GM06990 (cell line): Measurements from ENCODE around the gene MUC5AC.

Source experiments
- DNase-seq: peaks from one replicate; pipeline ENCODE4 v3.0.0-alpha.2; 2011; ENCODE audit not compliant: insufficient read length; ENCODE audit errors: extremely low read depth
- H3K27me3 ChIP-seq: replicated peaks from 2 replicates; pipeline ENCODE4 v1.6.0; 2011; ENCODE audit warnings: low read length; ENCODE audit not compliant: control insufficient read depth, insufficient read depth
- H3K36me3 ChIP-seq: 2 replicates; pipeline ENCODE4 v1.5.1; 2011; ENCODE audit warnings: low read length; ENCODE audit not compliant: control insufficient read depth, insufficient read depth
- H3K4me3 ChIP-seq: replicated peaks from 2 replicates; pipeline ENCODE4 v1.5.1; 2011; ENCODE audit warnings: low read depth, mild to moderate bottlenecking, control low read depth, low read length
- TF ChIP-seq, protein P1 (sequence below): IDR thresholded peaks from 2 replicates; pipeline ENCODE4 v1.5.1; 2011; ENCODE audit warnings: low read length, control low read depth, mild to moderate bottlenecking, inconsistent platforms; ENCODE audit not compliant: insufficient read depth, poor library complexity, severe bottlenecking

The MUC5AC gene, protein sequence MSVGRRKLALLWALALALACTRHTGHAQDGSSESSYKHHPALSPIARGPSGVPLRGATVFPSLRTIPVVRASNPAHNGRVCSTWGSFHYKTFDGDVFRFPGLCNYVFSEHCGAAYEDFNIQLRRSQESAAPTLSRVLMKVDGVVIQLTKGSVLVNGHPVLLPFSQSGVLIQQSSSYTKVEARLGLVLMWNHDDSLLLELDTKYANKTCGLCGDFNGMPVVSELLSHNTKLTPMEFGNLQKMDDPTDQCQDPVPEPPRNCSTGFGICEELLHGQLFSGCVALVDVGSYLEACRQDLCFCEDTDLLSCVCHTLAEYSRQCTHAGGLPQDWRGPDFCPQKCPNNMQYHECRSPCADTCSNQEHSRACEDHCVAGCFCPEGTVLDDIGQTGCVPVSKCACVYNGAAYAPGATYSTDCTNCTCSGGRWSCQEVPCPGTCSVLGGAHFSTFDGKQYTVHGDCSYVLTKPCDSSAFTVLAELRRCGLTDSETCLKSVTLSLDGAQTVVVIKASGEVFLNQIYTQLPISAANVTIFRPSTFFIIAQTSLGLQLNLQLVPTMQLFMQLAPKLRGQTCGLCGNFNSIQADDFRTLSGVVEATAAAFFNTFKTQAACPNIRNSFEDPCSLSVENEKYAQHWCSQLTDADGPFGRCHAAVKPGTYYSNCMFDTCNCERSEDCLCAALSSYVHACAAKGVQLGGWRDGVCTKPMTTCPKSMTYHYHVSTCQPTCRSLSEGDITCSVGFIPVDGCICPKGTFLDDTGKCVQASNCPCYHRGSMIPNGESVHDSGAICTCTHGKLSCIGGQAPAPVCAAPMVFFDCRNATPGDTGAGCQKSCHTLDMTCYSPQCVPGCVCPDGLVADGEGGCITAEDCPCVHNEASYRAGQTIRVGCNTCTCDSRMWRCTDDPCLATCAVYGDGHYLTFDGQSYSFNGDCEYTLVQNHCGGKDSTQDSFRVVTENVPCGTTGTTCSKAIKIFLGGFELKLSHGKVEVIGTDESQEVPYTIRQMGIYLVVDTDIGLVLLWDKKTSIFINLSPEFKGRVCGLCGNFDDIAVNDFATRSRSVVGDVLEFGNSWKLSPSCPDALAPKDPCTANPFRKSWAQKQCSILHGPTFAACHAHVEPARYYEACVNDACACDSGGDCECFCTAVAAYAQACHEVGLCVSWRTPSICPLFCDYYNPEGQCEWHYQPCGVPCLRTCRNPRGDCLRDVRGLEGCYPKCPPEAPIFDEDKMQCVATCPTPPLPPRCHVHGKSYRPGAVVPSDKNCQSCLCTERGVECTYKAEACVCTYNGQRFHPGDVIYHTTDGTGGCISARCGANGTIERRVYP (N-terminal part only)

DNA sequence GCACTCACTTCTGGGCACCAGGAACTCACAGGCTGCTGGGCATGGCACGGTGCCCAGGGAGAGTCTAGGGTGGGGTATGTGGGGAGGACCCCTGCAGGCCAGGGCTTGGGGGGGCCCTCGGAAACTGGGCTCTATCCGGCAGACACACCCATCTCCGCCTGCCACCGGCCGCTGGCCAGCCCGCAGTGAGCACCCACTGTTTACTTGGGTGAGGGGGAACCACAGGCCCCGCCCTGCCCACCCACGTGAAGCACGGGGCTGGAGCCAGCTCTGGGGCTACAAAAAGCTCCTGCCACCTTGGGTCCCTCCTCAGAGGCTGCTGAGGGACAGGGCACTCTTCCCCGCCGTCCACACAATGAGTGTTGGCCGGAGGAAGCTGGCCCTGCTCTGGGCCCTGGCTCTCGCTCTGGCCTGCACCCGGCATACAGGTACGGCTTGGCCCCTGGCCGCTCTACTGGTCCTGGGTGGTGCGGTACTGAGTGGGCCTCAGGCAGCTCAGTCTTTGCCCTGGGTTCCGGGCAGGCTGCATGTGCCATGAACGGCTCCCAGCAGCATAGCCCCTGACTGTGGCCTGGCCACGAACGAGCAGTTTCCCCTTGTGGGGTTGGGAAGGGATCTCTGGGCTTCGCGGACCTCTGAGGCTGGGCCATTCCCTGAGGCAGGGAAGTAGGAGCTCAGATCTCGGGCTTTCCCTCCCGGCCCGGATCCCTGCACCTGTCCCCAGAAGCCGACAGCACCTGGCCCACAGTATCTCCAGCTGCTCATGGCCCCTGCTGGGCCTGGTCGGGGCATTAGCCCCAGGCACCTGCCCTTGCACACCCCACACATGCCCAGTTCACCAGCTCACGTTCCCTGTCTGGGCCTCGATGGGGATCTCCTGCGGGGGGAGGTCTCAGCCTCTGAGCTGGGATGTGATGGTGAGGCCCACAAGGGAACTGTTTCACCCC lies at the start of gene MUC5AC:
Gene MUC5AC, plus strand, starts transcription at position 309 of the 947 bp plus-strand sequence. Its CDS starts 47 bp downstream, at position 356.
- Histone ChIP-seq H3K4me3 (no peak within 1 kb of the TSS), H3K36me3 (no peaks in the 10 kb centered on the region), H3K27me3 (no peaks in the 10 kb centered on the region)
- no peak for DNase-seq
- TF ChIP-seq, protein P1, sequence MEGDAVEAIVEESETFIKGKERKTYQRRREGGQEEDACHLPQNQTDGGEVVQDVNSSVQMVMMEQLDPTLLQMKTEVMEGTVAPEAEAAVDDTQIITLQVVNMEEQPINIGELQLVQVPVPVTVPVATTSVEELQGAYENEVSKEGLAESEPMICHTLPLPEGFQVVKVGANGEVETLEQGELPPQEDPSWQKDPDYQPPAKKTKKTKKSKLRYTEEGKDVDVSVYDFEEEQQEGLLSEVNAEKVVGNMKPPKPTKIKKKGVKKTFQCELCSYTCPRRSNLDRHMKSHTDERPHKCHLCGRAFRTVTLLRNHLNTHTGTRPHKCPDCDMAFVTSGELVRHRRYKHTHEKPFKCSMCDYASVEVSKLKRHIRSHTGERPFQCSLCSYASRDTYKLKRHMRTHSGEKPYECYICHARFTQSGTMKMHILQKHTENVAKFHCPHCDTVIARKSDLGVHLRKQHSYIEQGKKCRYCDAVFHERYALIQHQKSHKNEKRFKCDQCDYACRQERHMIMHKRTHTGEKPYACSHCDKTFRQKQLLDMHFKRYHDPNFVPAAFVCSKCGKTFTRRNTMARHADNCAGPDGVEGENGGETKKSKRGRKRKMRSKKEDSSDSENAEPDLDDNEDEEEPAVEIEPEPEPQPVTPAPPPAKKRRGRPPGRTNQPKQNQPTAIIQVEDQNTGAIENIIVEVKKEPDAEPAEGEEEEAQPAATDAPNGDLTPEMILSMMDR, result no peak

DNA sequence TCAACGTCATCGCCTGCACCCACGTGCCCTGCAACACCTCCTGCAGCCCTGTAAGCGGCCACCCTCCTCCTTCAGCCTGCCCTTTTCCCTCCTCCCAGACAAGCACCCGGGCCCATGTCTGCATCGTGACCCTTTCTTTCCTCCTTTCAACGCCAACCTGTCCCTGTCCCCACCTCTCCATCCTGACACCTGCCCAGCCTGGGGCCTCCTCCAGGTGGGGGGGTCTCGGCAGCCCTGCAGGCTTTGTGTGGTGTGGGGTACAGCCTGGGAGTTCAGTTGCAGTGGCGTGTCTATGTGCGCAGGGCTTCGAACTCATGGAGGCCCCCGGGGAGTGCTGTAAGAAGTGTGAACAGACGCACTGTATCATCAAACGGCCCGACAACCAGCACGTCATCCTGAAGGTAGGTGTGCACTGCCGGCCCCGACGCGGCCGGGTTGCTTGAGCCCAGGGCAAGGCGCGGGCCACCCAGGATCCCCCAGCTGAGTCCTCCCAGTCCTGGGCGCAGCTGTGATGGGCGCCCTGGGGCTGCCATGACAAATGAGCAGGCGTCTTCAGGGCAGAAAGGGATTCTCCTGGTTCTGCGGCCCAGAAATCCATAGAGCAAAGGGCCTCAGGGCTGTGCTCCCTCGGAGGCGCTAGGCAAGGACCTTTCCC lies 49.4 kb upstream of the MUC5AC start:
- DNase-seq, result no peak
- TF ChIP-seq, protein P1, result no peak
- Histone ChIP-seq H3K36me3 (no peaks in the 10 kb centered on the region), H3K27me3 (no peaks in the 10 kb centered on the region), H3K4me3 (no peak overlapping the region)

DNA sequence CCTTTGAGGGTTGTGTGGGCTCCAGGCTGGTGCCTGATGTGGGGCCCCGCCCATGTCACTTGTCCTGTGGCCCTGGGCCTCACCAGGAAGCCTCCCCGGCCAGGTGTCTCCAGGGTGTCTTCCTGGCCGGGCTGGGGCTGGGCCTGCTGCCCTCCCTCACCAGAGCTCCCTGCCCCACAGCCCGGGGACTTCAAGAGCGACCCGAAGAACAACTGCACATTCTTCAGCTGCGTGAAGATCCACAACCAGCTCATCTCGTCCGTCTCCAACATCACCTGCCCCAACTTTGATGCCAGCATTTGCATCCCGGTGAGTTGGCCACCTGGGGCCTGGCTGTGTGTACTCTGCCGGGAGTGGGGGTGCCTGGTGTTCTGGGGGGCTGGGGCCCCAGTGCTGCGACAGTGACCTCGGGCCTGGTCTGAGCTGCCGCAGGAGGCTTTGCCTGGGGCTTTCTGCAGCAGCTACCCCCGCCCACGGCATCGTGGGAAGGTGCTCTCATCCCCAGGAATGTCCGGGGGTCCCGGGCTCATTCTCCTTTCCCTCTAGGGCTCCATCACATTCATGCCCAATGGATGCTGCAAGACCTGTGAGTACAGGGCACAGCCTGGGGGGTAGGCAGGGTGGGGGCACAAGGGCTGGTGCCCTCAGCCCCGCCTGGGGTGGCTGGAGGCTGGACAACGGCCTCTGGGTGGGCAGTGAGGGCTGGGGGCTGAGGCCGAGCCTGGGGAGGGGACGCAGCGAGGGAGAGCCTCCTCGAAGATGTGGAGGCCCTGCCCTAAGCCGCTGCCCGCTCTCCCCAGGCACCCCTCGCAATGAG lies 48.4 kb upstream of the MUC5AC start:
- Histone ChIP-seq H3K36me3 (no peaks in the 10 kb centered on the region), H3K27me3 (no peaks in the 10 kb centered on the region), H3K4me3 (no peak overlapping the region)
- no peak for DNase-seq
- TF ChIP-seq, protein P1, result no peak

DNA sequence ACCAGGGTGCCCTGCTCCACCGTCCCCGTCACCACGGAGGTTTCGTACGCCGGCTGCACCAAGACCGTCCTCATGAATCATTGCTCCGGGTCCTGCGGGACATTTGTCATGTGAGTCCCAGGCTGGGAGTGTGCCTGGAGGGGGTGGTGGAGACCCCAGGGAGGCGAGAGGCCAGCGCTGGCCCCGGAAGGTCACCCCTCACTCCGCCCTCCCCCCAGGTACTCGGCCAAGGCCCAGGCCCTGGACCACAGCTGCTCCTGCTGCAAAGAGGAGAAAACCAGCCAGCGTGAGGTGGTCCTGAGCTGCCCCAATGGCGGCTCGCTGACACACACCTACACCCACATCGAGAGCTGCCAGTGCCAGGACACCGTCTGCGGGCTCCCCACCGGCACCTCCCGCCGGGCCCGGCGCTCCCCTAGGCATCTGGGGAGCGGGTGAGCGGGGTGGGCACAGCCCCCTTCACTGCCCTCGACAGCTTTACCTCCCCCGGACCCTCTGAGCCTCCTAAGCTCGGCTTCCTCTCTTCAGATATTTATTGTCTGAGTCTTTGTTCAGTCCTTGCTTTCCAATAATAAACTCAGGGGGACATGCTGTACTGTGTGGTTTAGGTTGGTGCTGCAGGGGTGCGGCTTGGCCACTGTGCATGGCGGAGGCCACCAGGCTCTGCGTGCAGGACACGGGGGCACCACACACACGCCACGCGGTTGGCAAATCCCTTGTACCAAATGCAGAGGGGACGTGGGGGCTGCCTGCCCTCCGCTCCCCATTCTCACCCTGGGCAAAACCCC lies 47.6 kb upstream of the MUC5AC start:
- TF ChIP-seq, protein P1, result no peak
- no peaks in the 10 kb centered on the region for H3K27me3 ChIP-seq
- no peak for DNase-seq
- H3K4me3 ChIP-seq, result no peak overlapping the region
- no peaks in the 10 kb centered on the region for H3K36me3 ChIP-seq
